ENCODE measurements around the gene R3HDM4.
"Not testable (repeated sequence)": the region's sequence is repeated elsewhere in the genome, so short reads cannot be mapped to it uniquely, and the experiment has no call there.

The R3HDM4 gene

GRCh38 chr19:853014-853585, 59.9 kb downstream of the R3HDM4 start:
- no peak for DNase-seq

- no peak for DNase-seq
These were observed 60.6 kb downstream of the R3HDM4 start, which contains the start of gene ELANE for GRCh38 chr19:852136-853013. Gene ELANE (plus strand): TSS chr19:852303. CDS start chr19:852329, 26 bp downstream.

- DNase-seq: no peak
These were observed 62.1 kb downstream of the R3HDM4 start for GRCh38 chr19:850979-851335.

GRCh38 chr19:850221-850978, 62.6 kb downstream of the R3HDM4 start:
- no peak for DNase-seq

- DNase-seq: not testable (repeated sequence)
These were observed 63.8 kb downstream of the R3HDM4 start for GRCh38 chr19:849195-849594.

GRCh38 chr19:848386-848921, 64.6 kb downstream of the R3HDM4 start:
- no peak for DNase-seq
